DND-41 (cell line): ENCODE measurements around the gene ZACN.

Experiments
- ATAC-seq: fragments of 200-7000 bp; cut with Tn5 transposase; 3 replicates; pipeline ENCODE4 v1.9.1; 2021; ENCODE audit warnings: low read depth; ENCODE audit not compliant: insufficient read depth
- DNase-seq: peaks from one replicate; pipeline ENCODE4 v3.0.0-alpha.2; 2020
- H2AFZ ChIP-seq: 2 replicates; pipeline ENCODE4 v1.6.0; 2012; ENCODE audit warnings: low read depth, low read length
- H3K27ac ChIP-seq: 2 replicates; pipeline ENCODE4 v1.5.1; 2012; ENCODE audit warnings: low read length, inconsistent platforms
- H3K27me3 ChIP-seq: fragments of 200-600 bp; sonication (generic); 2 replicates; pipeline ENCODE4 v1.6.0; 2012; ENCODE audit warnings: low read length, mild to moderate bottlenecking, inconsistent platforms; ENCODE audit not compliant: insufficient read depth, poor library complexity
- H3K36me3 ChIP-seq: 2 replicates; pipeline ENCODE4 v1.5.1; 2012; ENCODE audit warnings: low read length, inconsistent platforms; ENCODE audit not compliant: insufficient read depth
- H3K4me1 ChIP-seq: 2 replicates; pipeline ENCODE4 v1.5.1; 2012; ENCODE audit warnings: mild to moderate bottlenecking, low read length; ENCODE audit not compliant: insufficient read depth
- H3K4me2 ChIP-seq: 2 replicates; pipeline ENCODE4 v1.6.0; 2012; ENCODE audit warnings: mild to moderate bottlenecking, moderate library complexity, low read length, inconsistent platforms; ENCODE audit not compliant: insufficient read depth
- H3K4me3 ChIP-seq, 2 experiments: fragments of 200-600 bp in 1 of 2; shearing (Covaris generic) in 1 of 2; 2 replicates each; pipeline ENCODE4 v1.5.1; 2012 to 2016; ENCODE audit warnings: inconsistent platforms in 2 of 2, low read length in 2 of 2, mild to moderate bottlenecking in 2 of 2, low read depth in 1 of 2, moderate library complexity in 1 of 2
- H3K79me2 ChIP-seq: 2 replicates; pipeline ENCODE4 v1.6.0; 2012; ENCODE audit warnings: low read length, inconsistent platforms; ENCODE audit not compliant: insufficient read depth
- H3K9ac ChIP-seq: 2 replicates; pipeline ENCODE4 v1.6.0; 2012; ENCODE audit warnings: low read depth, mild to moderate bottlenecking, inconsistent platforms, low read length, moderate library complexity
- H3K9me3 ChIP-seq: 2 replicates; pipeline ENCODE4 v1.5.1; 2012; ENCODE audit warnings: low read length, moderate library complexity, mild to moderate bottlenecking, inconsistent platforms; ENCODE audit not compliant: insufficient read depth, severe bottlenecking
- H4K20me1 ChIP-seq: 2 replicates; pipeline ENCODE4 v1.6.0; 2012; ENCODE audit warnings: low read length; ENCODE audit not compliant: insufficient read depth
- CTCF ChIP-seq: IDR thresholded peaks from 2 replicates; pipeline ENCODE4 v1.5.1; 2012; ENCODE audit warnings: borderline replicate concordance, low read length, moderate library complexity, mild to moderate bottlenecking; ENCODE audit not compliant: poor library complexity, severe bottlenecking; ENCODE audit errors: extremely low read depth
- EZH2 ChIP-seq: IDR thresholded peaks from 3 replicates; pipeline ENCODE4 v1.6.1; 2012; ENCODE audit warnings: borderline replicate concordance, low read depth, mild to moderate bottlenecking, moderate library complexity, low read length, inconsistent platforms; ENCODE audit not compliant: severe bottlenecking

The ZACN gene

GRCh38 chr17:76083536-76084182 is 4.7 kb downstream of the ZACN start:
- DNase-seq = no peak
- H3K4me1 ChIP-seq = peaks cover 10% of the 10 kb centered on the region
- no peak overlapping the region for H3K27ac ChIP-seq
- no peaks in the 10 kb centered on the region for H3K9me3 ChIP-seq
- H3K4me2 ChIP-seq = no peak overlapping the region
- no peaks in the 10 kb centered on the region for H3K27me3 ChIP-seq
- H3K4me3 ChIP-seq = no peak overlapping the region
- H3K9ac ChIP-seq = no peak overlapping the region
- no peak overlapping the region for H2AFZ ChIP-seq
- TF ChIP-seq EZH2 (no peak), CTCF (no peak)
- H4K20me1 ChIP-seq = no peaks in the 10 kb centered on the region; the same call in 1 of the 2 replicates
- no peak for ATAC-seq
- peaks cover 60% of the 10 kb centered on the region for H3K36me3 ChIP-seq
- no peaks in the 10 kb centered on the region for H3K79me2 ChIP-seq

GRCh38 chr17:76085066-76085730 is 6.2 kb downstream of the ZACN start:
- H3K36me3 ChIP-seq = peaks cover 76% of the 10 kb centered on the region

GRCh38 chr17:76085731-76086366 is 6.9 kb downstream of the ZACN start:
- Histone ChIP-seq H3K4me2 (no peak overlapping the region), H3K27me3 (no peaks in the 10 kb centered on the region), H3K9ac (no peak overlapping the region), H3K79me2 (no peaks in the 10 kb centered on the region), H3K4me1 (no peaks in the 10 kb centered on the region), H2AFZ (no peak overlapping the region), H3K36me3 (peaks cover 81% of the 10 kb centered on the region), H3K27ac (no peak overlapping the region), H4K20me1 (no peaks in the 10 kb centered on the region; the same call in 1 of the 2 replicates), H3K4me3 (no peak overlapping the region), H3K9me3 (no peaks in the 10 kb centered on the region)
- no peak for ATAC-seq
- DNase-seq = no peak
- TF ChIP-seq CTCF (no peak), EZH2 (no peak)

More at GRCh38 chr17:76085066-76085730, 6.2 kb downstream of the ZACN start:
- TF ChIP-seq CTCF = no peak
- no peak for TF ChIP-seq EZH2
- no peaks in the 10 kb centered on the region for H3K27me3 ChIP-seq
- H3K9ac ChIP-seq = no peak overlapping the region
- no peaks in the 10 kb centered on the region for H3K79me2 ChIP-seq
- ATAC-seq (no peak), DNase-seq (no peak)
- no peaks in the 10 kb centered on the region for H3K9me3 ChIP-seq
- H4K20me1 ChIP-seq = no peaks in the 10 kb centered on the region; the same call in 1 of the 2 replicates
- no peak overlapping the region for H2AFZ ChIP-seq
- peaks cover 4% of the 10 kb centered on the region for H3K4me1 ChIP-seq
- H3K4me2 ChIP-seq = no peak overlapping the region
- no peak overlapping the region for H3K27ac ChIP-seq
- H3K4me3 ChIP-seq = no peak overlapping the region
